Stimulated activated CD4-positive, alpha-beta T cell treated with anti-CD3 and anti-CD28 coated beads, TNF-alpha, amount 100 ng/mL, for 24 hours (primary cell): ENCODE results near the gene SEC14L1.

Experiments
- DNase-seq, 3 experiments: peaks; one replicate each; pipeline ENCODE4 v3.0.0-alpha.2; 2020; ENCODE audit warnings: low read depth in 3 of 3

Gene SEC14L1

DNA sequence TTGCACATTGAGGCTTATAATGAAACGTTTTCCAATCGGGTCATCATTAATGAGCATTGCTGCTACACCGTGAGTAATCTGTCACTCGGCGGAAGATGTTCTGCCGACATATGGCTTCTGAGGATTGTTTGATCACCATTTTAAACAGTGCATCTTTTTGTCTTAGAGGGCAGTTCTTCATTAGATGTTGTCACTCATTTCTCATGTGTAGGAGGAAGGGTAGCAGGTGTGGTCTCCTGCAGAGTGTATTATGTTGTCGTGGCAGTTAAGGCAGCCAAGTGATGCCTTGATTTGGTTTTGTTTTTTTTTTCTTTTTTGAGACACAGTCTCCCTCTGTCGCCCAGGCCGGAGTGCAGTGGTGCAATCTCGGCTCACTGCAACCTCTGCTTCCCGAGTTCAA is 50.5 kb downstream of the SEC14L1 start:
- DNase-seq, result no peak

DNA sequence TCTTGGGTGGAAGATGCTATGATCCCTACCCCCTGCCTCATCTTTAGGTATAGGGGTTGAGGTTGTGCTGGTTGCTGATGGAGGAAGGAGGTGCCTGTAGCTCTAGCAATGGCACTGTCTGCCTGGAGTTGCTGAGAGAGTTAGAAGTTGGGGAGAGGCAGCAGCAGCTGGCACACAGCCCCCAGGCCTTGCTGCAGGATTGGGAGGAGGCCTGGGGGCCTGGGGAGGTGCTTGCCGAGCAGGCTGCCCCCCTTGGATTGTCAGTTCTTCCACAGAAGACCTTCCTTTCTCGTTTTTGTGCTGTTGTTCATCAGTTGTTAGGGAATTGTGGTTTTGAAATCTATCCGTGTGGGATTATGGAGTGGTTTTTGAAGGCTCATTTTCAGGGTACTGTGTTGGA is 52.9 kb downstream of the SEC14L1 start:
- DNase-seq, result no peak

DNA sequence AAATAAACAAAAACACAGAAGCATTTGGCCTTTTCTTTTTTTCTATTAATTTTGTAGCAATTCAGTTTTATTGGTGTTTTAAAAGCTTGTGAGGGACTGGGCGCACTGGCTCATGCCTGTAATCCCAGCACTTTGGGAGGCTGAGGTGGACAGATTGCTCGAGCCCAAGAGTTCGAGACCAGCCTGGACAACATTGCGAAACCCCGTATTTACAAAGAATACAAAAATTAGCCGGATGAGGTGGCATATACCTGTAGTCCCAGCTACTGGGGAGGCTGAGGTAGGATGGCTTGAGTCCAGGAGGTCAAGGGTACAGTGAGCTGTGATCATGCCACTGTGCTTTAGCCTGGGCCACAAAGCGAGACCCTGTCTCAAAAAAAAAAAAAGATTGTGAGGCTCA is 53.4 kb downstream of the SEC14L1 start:
- DNase-seq, result no peak

DNA sequence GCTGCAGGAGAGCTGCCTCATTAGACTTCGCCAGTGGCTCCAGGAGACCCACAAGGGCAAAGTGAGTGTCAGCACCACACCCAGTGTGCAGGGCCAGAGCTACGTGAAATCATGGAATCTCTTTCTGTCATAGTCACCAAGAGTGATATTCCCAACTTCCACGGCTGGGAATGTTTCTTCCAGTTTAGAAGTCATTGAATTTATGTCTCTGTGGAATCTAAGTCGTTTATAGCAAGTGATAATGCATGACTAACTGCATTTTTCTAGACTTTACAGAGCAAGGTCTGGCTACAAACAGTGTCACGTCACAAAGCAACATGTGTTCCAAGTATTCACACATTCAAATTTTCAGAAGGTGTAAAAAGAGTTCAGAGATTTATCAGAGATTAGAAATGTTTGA is 55.5 kb downstream of the SEC14L1 start:
- no peak for DNase-seq

DNA sequence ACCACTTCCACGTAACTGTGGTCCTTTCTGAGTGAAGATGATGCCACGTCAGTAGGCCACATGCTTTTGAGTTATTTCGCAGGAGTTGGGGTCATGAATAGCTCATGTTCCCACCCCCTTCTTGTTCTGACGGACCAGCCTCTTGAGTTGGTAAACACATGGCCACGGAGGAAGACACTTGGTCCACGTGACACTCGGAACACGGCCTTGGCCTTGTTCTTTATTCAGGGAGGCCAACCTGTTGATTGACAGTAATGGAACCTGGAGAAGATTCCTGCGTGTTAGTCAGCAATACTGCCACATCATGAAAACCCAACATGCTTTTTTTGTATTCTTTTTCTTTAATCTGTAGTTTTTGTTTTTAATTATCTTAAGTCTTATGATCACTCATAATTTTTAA is 56.3 kb downstream of the SEC14L1 start:
- DNase-seq, result no peak

DNA sequence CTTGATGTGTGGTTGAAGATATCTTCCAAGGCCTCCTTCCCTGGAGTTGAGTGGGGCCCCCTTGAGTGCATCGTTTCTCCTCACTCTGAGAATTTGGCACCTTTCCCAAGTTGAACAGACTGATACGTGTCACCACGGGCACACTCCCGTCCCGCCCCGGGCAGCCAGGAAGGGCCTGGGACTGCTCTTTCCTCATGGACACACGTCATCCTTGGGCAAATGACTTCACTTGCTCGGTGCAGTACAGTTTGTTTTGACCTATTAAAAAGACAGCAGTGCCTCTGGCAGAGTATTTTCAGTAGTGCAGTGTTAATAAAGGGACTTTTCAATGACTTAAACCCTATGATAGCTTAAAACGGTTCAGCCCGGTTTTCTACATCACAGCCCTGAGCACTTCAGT is 59.9 kb downstream of the SEC14L1 start:
- DNase-seq, result no peak

DNA sequence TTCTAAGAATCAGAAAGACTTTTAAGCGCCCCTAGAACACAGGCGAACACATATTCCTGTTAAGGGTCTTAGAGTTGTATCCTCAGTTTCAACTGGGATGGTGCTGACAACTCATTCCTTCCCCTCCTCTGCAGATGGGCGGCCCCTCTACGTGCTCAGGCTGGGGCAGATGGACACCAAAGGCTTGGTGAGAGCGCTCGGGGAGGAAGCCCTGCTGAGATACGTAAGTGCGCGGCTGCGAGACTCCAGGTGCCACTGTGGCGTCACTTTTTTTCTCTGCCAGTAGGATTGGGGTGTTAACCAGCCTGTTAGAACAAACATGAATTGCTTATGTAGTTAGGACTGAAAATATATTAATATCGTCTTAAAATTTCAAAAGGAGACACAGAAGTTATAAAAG is 62.7 kb downstream of the SEC14L1 start:
- no peak for DNase-seq

DNA sequence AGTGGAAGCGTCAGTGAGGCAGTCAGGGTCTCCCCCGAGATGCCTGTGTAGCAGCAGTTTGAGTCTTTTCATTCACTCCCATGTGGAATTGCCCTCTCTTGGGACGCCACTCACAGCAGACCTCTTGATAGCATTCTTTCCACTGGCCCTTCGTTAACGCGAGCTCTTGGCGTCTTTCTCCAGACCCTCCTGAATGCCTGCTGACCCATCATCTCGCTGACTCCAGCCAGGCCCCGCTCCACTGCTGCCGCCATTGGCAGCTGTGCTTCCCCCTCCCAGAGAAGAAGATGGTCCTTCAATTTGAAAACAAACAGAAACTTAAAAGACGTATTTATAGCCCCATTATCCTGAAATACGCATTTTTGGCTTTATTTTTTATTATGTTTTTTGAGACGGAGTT is 63.1 kb downstream of the SEC14L1 start:
- DNase-seq, result no peak

DNA sequence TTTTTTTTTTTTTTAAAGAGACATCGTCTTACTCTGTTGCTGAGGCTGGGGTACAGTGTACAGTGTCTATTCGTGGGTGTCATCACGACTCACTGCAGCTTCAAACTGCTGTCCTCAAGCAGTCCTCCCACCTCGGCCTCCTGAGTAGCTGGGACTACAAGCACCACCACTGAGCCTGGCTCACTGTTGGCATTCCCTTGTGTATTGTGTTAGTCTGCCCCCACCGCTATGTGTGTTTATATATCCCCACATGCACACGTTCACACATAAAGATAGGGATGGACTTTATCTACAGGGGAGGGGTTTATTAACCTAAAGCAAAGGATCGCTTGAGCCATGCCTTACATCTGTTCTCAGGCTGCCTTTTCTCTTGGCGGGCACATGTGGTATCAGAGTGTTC is 63.8 kb downstream of the SEC14L1 start:
- DNase-seq, result no peak

DNA sequence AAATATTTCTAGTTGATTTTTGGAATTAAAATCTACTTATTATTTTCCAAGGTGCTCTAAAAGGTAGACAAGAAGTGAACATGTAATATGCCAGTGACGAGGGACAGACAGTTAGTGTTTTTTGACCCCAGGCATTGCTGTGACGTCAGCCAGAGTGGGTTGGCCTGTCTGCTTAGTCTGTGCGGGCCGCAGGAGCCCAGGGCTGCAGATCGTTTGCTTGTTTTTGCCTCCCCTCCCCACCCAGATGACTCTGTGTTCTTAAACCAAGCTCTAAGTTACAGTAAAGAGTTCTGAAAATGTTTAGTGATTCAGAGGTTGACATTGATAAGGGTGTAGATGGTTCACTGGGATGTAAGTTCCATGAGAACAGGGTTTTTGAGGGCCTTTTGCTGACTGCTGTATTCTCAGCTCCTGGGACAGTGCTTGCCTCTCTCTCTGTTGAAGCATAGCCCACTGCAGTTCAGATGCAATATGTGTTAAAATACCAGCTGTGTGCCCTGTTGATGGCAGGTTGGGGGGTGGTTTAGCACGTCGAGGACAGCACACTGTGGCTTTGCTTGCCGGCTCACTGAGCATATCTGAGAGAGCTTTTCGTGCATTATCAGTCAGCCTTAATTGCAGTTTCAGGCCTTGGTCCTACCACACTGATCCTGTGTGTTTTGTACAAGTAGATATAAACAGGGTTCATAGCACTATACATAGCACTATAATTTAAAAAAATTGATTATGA is 64.8 kb downstream of the SEC14L1 start:
- DNase-seq, result no peak

DNA sequence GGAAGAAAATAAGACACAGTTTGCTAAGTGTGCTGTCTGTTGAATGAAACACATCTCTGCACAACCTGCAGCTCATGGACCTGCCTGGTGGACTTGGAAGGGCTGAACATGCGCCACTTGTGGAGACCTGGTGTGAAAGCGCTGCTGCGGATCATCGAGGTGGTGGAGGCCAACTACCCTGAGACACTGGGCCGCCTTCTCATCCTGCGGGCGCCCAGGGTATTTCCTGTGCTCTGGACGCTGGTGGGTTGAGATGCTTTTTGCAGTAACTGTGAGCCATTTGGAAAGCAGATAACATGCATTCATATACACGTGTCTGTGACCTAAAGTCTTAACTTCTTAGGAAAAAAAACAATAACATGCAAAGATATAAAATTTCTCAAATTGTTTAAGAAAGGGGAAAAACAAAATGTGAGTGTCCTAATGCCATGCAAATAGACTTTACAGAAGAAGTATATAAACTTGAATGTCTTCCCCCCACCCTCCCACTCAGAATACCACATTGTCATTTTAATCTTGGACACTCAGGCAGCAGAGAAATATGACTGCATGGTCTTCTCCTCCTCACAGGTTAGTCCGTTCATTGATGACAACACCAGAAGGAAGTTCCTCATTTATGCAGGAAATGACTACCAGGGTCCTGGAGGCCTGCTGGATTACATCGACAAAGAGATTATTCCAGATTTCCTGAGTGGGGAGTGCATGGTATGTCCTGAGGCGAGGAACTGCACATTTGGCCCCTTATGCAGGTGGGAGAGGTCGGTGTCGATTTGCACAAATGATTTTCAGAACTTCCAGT is 65.6 kb downstream of the SEC14L1 start:
- no peak for DNase-seq

DNA sequence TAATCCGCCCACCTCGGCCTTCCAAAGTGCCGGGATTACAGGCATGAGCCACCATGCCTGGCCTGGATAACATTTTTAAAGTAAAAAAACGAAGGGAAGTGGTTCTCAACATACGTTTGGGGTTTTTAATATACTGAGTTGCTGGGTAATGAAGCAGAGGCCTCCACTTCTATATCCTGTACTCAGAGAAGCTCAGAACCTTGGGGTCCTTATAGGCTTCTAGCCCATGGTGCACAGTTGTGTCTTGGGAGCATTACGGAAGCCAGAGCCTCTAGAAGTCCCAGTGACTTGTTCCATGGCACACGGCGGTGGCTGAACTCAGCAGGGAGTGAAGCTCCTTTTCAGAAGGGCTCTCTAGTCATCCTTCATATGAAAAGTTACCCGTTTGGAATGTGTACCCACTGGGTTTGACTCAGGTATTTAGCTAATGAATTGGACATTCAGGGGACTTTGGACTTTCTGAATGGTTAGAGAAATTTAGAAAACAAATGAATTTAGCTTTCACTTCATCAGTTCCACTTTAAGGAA is 67.0 kb downstream of the SEC14L1 start:
- no peak for DNase-seq

DNA sequence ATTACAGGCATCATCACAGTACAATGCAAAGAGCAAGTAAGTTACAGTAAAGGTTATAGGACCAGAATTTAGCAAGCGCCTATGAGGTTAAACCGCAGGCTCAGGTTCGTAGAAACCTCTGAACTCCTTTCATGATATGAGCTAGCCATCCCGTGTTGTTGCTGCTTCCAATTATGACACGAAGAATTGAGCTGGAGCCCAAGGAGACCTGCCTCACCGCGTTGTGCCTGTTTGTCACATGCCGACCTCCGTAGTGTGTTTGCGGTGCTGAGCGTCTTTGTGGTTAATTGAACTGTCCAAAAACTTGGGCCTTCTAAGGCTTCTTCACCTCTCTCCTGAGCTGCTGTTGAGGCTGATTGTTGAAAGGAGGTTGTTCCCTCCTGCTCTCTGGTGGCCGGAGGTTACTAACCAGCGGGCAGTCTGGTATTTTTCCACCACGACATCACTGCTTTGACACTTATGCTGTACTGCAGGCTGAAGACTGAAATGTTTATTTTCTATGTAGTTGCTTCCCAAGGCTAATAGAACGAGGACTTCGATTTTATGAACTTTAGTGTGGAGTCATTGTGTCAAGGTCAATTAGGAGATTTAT is 67.5 kb downstream of the SEC14L1 start:
- no peak for DNase-seq

DNA sequence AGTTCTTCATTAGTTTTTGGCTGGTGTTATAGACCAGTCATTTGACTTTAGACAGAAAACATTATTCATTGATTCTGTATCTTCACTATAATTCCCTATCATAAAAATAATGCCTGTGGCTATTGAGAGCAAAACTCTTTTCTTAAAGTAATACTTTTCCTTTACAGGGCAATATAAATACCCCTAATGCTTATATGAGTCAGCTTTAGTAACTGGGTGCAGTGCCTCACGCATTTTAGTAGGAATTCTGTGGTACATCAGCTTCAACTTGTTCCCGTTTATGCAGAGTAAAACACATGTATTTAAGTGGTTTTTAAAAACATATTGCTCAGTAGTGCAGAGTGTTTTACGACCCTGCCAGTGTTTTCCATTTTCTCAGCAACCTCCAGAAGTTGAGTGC is 68.1 kb downstream of the SEC14L1 start:
- DNase-seq, result no peak

DNA sequence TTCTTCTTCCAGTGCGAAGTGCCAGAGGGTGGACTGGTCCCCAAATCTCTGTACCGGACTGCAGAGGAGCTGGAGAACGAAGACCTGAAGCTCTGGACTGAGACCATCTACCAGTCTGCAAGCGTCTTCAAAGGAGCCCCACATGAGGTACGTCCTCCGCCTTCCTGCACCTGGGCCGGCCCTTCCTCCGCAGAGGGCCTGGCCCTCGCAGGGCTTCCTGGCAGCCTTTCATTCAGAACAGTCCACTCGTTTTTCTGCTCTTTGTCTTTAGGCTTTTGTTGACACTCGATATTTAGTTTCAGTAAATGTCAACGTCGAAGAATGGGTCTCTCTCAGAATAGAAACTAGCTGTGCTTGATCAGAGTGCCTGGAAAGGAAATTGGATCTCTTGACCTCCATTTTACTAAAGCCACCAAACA is 68.6 kb downstream of the SEC14L1 start:
- DNase-seq, result no peak

DNA sequence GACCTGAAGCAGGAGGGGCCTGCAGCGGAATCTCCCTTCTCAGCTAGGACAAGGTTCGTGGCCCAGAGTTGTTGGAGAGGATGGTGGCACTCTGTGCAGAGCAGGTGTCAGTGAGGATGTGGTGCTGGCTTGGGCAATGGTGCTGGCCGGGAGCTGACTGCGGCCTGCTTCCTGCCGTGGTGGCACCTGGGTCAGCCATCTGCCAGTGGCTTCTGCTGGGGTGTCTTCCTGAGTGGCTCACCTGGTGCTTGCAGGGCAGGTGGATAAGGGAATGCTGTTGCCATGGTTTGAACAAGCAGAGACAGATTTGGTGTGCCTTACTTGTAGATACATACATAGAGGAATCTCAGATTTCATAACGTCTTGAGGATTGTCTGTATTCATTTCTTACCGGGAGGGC is 69.6 kb downstream of the SEC14L1 start:
- no peak for DNase-seq

DNA sequence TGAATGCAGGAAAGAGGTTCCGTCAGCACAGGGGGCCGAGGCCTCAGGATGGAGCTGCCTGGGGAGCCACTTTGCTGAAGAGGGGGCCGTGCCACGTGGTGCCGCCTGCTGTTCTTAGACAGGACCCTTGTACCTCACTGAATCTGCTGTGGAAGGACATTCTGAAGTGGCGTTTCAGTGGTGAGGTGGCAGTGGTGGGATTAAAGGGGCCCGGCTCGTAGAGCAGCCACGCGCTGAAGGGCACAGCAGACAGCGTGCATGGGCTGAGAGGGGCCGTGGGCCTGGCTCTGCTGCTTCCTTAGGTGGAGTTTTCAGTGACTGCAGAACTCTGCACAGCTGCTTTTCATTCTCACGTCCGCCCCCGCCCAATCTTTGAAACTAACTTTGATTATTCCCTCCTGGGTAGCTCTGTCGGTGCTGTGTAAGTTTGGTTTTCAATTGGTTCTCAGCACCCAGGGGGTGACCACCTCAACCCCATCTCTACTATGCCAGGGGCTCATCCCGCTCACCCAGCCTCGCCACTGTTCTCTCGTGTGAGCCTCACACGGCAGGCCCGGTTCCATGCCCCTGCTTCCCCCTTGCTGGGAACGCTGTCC is 70.3 kb downstream of the SEC14L1 start:
- DNase-seq, result no peak

DNA sequence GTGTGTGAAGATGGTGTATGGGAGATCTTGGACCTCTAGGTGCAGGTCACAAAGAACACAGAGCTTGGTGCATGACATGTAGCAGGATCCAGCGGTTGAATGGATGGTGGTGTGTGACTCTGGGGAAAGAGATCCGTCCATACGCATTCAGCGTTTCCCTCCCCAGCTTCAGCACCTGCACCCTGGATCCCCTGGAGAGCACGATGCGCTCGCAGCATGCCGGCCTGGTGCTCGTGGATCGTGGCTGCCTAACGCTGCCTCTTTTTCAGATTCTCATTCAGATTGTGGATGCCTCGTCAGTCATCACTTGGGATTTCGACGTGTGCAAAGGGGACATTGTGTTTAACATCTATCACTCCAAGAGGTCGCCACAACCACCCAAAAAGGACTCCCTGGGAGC is 70.9 kb downstream of the SEC14L1 start:
- no peak for DNase-seq

DNA sequence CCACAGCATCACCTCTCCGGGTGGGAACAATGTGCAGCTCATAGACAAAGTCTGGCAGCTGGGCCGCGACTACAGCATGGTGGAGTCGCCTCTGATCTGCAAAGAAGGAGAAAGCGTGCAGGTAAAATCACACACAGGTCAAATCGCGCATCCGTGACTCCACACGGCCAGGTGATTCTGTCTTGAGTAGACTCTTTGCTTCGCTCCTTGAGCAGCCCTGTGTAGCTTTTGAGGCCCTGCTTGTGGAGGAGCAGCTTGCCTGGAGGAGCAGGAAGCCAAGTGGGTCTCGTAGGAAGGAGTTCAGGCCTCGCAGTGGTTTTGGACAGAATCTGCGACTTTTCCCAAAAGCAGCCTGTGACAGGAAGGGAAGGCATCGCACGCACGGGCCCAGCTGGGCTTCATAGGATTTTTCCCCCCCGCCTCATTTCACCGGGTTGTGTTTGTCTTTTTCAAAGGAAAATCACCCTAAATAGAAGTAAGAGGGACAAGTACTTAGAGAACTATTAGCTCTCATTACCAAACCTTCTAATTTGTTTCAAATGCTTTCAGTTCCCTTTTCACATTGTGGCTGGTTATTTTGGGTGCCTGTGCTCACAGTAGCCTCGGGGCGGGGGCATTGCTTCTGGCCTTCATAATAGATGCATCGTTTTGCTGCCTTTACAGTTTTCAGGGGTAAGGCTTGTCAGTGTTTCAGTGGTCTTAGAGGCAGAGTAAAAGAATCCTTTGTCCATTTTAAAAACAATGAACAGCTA is 71.5 kb downstream of the SEC14L1 start:
- no peak for DNase-seq

DNA sequence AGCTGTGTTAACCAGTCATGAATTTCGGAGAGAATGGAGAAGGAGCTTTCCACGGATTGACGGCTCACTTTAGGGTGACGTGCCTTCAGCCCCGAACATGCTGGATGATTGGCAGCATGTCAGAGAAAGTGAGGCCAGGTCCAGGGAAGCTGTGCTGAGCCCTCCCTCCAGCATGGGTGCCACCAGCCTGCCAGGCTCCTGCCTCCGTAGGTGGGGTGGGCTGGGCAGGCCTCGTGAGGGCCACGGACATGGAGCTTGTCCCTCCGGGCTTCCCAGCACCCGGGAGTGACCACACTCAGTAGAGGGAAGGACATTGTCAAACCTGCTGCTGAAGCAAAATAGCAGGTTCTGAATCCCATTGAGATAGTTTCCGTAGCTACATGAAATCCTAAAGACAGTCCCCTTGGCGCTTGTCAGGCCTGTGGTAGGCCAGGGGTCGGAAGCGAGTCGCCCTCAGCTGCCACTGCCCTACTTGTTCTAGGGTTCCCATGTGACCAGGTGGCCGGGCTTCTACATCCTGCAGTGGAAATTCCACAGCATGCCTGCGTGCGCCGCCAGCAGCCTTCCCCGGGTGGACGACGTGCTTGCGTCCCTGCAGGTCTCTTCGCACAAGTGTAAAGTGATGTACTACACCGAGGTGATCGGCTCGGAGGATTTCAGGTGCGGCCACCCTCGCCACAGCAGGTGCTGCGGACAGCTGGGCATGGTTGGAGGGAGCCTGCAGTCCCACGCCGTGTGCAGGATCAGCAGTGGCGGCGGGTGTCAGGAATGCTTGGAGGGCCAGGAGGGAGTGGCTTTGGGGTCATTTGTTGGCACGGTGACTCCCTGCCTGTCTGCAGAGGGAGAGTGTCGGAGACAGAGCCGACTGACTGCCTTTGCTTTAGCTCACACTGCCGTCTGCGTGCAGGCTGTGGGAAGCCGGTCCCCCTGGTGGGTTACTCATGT is 72.3 kb downstream of the SEC14L1 start:
- no peak for DNase-seq

DNA sequence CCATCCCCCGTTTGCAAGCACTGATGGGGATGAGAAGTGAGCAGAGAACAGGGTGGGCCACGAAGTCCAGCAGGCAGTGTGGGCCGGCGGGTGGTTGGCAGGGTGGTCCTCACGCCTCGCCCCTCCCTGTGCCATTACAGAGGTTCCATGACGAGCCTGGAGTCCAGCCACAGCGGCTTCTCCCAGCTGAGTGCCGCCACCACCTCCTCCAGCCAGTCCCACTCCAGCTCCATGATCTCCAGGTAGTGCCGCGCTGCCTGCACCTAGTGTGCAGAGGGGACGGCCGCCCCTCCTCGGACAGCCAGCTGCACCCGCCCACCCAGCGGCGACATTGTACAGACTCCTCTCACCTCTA is 73.0 kb downstream of the SEC14L1 start:
- no peak for DNase-seq
